HEK293T (cell line): ENCODE data around the gene ZNF33B.

Experiments
- ARNT ChIP-seq: fragments of 450-650 bp; IDR thresholded peaks from 2 replicates; pipeline ENCODE4 v1.6.1; 2017; ENCODE audit warnings: mild to moderate bottlenecking
- BHLHE40 ChIP-seq: fragments of 450-650 bp; IDR thresholded peaks from 2 replicates; pipeline ENCODE4 v1.6.1; 2016; ENCODE audit warnings: mild to moderate bottlenecking, moderate library complexity, borderline replicate concordance
- CTBP1 ChIP-seq: fragments of 450-650 bp; IDR thresholded peaks from 2 replicates; pipeline ENCODE4 v1.6.1; 2016; ENCODE audit warnings: borderline replicate concordance
- ELF4 ChIP-seq: fragments of 450-650 bp; IDR thresholded peaks from 2 replicates; pipeline ENCODE4 v1.6.1; 2017; ENCODE audit warnings: antibody characterized with exemption
- FOXA1 ChIP-seq: fragments of 450-650 bp; IDR thresholded peaks from 2 replicates; pipeline ENCODE4 v1.6.1; 2016; ENCODE audit warnings: mild to moderate bottlenecking
- FOXM1 ChIP-seq: fragments of 450-650 bp; IDR thresholded peaks from 2 replicates; pipeline ENCODE4 v1.6.1; 2017; ENCODE audit warnings: mild to moderate bottlenecking, borderline replicate concordance
- LEF1 ChIP-seq: fragments of 450-650 bp; IDR thresholded peaks from 2 replicates; pipeline ENCODE4 v1.6.1; 2017; ENCODE audit warnings: mild to moderate bottlenecking, borderline replicate concordance
- PKNOX1 ChIP-seq: fragments of 450-650 bp; IDR thresholded peaks from 2 replicates; pipeline ENCODE4 v1.6.1; 2016
- SP1 ChIP-seq: fragments of 450-650 bp; IDR thresholded peaks from 2 replicates; pipeline ENCODE4 v1.6.1; 2017
- SUZ12 ChIP-seq: fragments of 450-650 bp; IDR thresholded peaks from 2 replicates; pipeline ENCODE4 v1.6.1; 2016; ENCODE audit warnings: mild to moderate bottlenecking
- TARDBP ChIP-seq: fragments of 450-650 bp; IDR thresholded peaks from 2 replicates; pipeline ENCODE4 v1.6.1; 2016
- ZNF384 ChIP-seq: fragments of 450-650 bp; IDR thresholded peaks from 2 replicates; pipeline ENCODE4 v1.6.1; 2016

DNA sequence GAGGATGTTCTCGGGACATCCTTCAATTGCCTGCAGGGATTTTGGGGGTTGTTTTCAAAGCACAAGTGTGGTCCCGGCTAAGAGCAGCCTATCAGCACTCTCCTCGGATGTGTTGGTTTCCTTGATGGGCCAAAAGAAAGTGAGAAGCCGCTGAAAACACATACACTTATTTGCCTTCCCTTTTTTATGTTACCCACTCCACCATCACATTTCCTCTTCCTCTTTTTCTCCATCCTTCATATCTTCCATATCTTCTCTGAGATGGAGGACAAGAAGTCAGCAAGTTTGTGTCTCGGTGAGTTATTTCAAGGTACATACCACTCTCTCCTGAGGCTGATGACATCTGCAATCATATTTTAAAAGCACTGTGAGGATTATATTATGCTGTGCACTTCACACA is 64.0 kb downstream of the ZNF33B start:
- no peak for TF ChIP-seq PKNOX1
- TF ChIP-seq ARNT: no peak
- TF ChIP-seq BHLHE40: no peak
- TF ChIP-seq FOXM1: no peak
- TF ChIP-seq ELF4: no peak
- TF ChIP-seq TARDBP: no peak
- TF ChIP-seq SUZ12: no peak
- no peak for TF ChIP-seq SP1
- no peak for TF ChIP-seq FOXA1
- TF ChIP-seq CTBP1: no peak
- TF ChIP-seq LEF1: no peak
- no peak for TF ChIP-seq ZNF384
